Measurements from ENCODE around the gene PPP4R4.

DNA sequence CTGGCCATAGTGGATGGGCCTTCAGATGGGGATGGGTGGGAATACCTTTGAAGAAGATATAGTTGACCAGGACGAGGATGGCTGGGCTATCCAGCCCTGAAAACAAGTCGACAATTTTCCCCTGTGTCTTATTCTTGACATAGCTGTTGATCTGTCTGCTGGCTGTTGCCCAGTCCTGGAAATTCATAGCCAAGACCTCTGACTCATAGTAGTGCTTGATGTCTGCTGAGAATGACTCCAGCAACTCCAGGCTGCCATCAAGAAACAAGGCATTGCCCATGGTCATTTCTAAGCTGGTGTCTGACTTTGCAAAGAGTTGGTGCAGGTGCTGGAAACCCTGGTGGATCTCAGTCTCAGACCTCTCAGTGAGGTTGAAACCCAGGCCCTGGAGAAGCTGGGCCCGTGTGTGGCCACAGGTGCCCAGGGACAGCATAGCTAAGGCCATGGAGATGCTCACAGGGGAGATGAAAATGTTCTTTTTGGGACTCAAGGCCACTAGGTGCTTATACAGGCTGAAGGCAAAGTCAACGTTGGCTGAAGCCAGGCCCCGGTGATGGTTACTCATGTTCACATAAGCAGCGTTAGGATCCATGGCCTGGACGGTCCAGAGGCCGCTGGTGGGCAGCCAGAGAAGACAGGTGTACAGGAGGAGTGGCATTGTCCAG lies 140.0 kb downstream of the PPP4R4 start:
- TF ChIP-seq, protein P1, sequence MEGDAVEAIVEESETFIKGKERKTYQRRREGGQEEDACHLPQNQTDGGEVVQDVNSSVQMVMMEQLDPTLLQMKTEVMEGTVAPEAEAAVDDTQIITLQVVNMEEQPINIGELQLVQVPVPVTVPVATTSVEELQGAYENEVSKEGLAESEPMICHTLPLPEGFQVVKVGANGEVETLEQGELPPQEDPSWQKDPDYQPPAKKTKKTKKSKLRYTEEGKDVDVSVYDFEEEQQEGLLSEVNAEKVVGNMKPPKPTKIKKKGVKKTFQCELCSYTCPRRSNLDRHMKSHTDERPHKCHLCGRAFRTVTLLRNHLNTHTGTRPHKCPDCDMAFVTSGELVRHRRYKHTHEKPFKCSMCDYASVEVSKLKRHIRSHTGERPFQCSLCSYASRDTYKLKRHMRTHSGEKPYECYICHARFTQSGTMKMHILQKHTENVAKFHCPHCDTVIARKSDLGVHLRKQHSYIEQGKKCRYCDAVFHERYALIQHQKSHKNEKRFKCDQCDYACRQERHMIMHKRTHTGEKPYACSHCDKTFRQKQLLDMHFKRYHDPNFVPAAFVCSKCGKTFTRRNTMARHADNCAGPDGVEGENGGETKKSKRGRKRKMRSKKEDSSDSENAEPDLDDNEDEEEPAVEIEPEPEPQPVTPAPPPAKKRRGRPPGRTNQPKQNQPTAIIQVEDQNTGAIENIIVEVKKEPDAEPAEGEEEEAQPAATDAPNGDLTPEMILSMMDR (IDR thresholded peaks at IDR 0.05; ENCODE audit: borderline replicate concordance, extremely low read depth, low read length, poor library complexity, severe bottlenecking) = no peak
- TF ChIP-seq EZH2 (IDR thresholded peaks at IDR 0.05; ENCODE audit: borderline replicate concordance, low read depth, low read length, severe bottlenecking) = no peak

All from DND-41 (cell line).